Trophoblast cell (in vitro differentiated cells and primary cell): ENCODE measurements around the gene CYP3A5. TPM values are rescaled to one million over a fixed set of nuclear protein-coding genes. Genes with fewer than 3 reads are reported as not detected.
"Not testable (repeated sequence)": the region's sequence is repeated elsewhere in the genome, so short reads cannot be mapped to it uniquely, and the experiment has no call there.

ENCODE experiments used
- DNase-seq, 2 donors: peaks; one replicate each; pipeline ENCODE4 v3.0.0-alpha.2; 2016
- H2AFZ ChIP-seq: 2 replicates; pipeline ENCODE4 v1.6.1; 2013; ENCODE audit warnings: low read length, moderate library complexity, mild to moderate bottlenecking; ENCODE audit not compliant: insufficient read depth, poor library complexity
- H2AK5ac ChIP-seq: 2 replicates; pipeline ENCODE4 v1.6.1; 2013; ENCODE audit warnings: mild to moderate bottlenecking, low read length
- H2BK120ac ChIP-seq: 2 replicates; pipeline ENCODE4 v1.6.1; 2013; ENCODE audit warnings: low read length, mild to moderate bottlenecking, moderate library complexity; ENCODE audit not compliant: insufficient read depth, poor library complexity
- H2BK12ac ChIP-seq: 2 replicates; pipeline ENCODE4 v1.6.1; 2013; ENCODE audit warnings: mild to moderate bottlenecking, low read length, moderate library complexity
- H2BK5ac ChIP-seq: 2 replicates; pipeline ENCODE4 v1.6.1; 2013; ENCODE audit warnings: low read length, low read depth, moderate library complexity, mild to moderate bottlenecking; ENCODE audit not compliant: poor library complexity
- H3K14ac ChIP-seq: 2 replicates; pipeline ENCODE4 v1.6.1; 2013; ENCODE audit warnings: mild to moderate bottlenecking, low read length
- H3K18ac ChIP-seq: 2 replicates; pipeline ENCODE4 v1.6.1; 2013; ENCODE audit warnings: mild to moderate bottlenecking, low read length
- H3K23ac ChIP-seq: 2 replicates; pipeline ENCODE4 v1.6.1; 2013; ENCODE audit warnings: low read length
- H3K27ac ChIP-seq: 2 replicates; pipeline ENCODE4 v1.5.1; 2013; ENCODE audit warnings: low read depth, mild to moderate bottlenecking, inconsistent platforms, low read length, moderate library complexity
- H3K27me3 ChIP-seq: 2 replicates; pipeline ENCODE4 v1.6.1; 2013; ENCODE audit warnings: inconsistent platforms, mild to moderate bottlenecking, low read length, moderate library complexity; ENCODE audit not compliant: insufficient read depth
- H3K36me3 ChIP-seq, 2 experiments: 1 replicate in 1 of 2; 2 replicates in 1 of 2; pipeline ENCODE4 v1.6.1; 2013; ENCODE audit warnings: low read length in 2 of 2, mild to moderate bottlenecking in 2 of 2, moderate library complexity in 1 of 2; ENCODE audit not compliant: insufficient read depth in 2 of 2, control insufficient read depth in 1 of 2
- H3K4ac ChIP-seq: 2 replicates; pipeline ENCODE4 v1.6.1; 2013; ENCODE audit warnings: low read depth, mild to moderate bottlenecking, low read length, moderate library complexity
- H3K4me1 ChIP-seq, 2 experiments: 1 replicate in 1 of 2; 2 replicates in 1 of 2; pipeline ENCODE4 v1.6.1; 2013; ENCODE audit warnings: low read length in 2 of 2, mild to moderate bottlenecking in 2 of 2, moderate library complexity in 1 of 2; ENCODE audit not compliant: insufficient read depth in 2 of 2, control insufficient read depth in 1 of 2
- H3K4me2 ChIP-seq: 2 replicates; pipeline ENCODE4 v1.6.1; 2013; ENCODE audit warnings: inconsistent platforms, mild to moderate bottlenecking, low read length, moderate library complexity
- H3K4me3 ChIP-seq: 2 replicates; pipeline ENCODE4 v1.5.1; 2013; ENCODE audit warnings: mild to moderate bottlenecking, low read depth, low read length, inconsistent platforms
- H3K79me1 ChIP-seq: one replicate; pipeline ENCODE4 v1.6.1; 2013; ENCODE audit warnings: low read length
- H3K79me2 ChIP-seq: 2 replicates; pipeline ENCODE4 v1.6.1; 2013; ENCODE audit warnings: low read length, mild to moderate bottlenecking; ENCODE audit not compliant: control insufficient read depth, insufficient read depth, poor library complexity
- H3K9ac ChIP-seq: 2 replicates; pipeline ENCODE4 v1.6.1; 2013; ENCODE audit warnings: mild to moderate bottlenecking, low read length
- H3K9me3 ChIP-seq: 2 replicates; pipeline ENCODE4 v1.6.1; 2013; ENCODE audit warnings: low read depth, mild to moderate bottlenecking, control low read depth, inconsistent platforms, low read length; ENCODE audit not compliant: insufficient read depth
- H4K12ac ChIP-seq: 2 replicates; pipeline ENCODE4 v1.6.1; 2013; ENCODE audit warnings: low read depth, mild to moderate bottlenecking, low read length, moderate library complexity
- H4K8ac ChIP-seq: 2 replicates; pipeline ENCODE4 v1.6.1; 2013; ENCODE audit warnings: low read depth, mild to moderate bottlenecking, low read length, moderate library complexity
- H4K91ac ChIP-seq: one replicate; pipeline ENCODE4 v1.6.1; 2013; ENCODE audit warnings: low read depth, mild to moderate bottlenecking, low read length, moderate library complexity
- WGBS: extraction: QIAGEN DNeasy Blood & Tissue Kit; methylation state at CpG from one replicate; pipeline ENCODE4 v1.1.7; 2013; ENCODE audit warnings: missing lambda C conversion rate; ENCODE audit not compliant: insufficient read length, insufficient coverage; ENCODE audit errors: extremely low coverage; 5-methylcytosine and 5-hydroxymethylcytosine counted together
- polyA plus RNA-seq: library from polyadenylated mRNA; stranded (reverse); fragments of 200-250 nt; gene quantifications from 2 replicates; pipeline ENCODE4 v1.2.3, GENCODE V29; 2013

CYP3A5 gene
- polyA plus RNA-seq: 0.10 and 0.19 TPM in 2 replicates

- no CpG with 5 or more reads among the region's 10 CpGs for WGBS
- no peak within 1 kb of the TSS for H3K4me3 ChIP-seq
- no peaks in the 10 kb centered on the region for H3K27me3 ChIP-seq
These were observed at the start of gene CYP3A5 for GRCh38 chr7:99679400-99680191. Gene CYP3A5, minus strand, starts transcription at chr7:99679996. Its CDS starts 100 bp downstream, at chr7:99679896.

GRCh38 chr7:99728615-99729014 is 48.8 kb upstream of the CYP3A5 start:
- H2BK5ac ChIP-seq: no peak overlapping the region
- DNase-seq: peak; percentile 62 to 89
- H4K91ac ChIP-seq: peak overlapping the region; percentile 81
- peaks cover 2% of the 10 kb centered on the region for H3K79me2 ChIP-seq
- H2BK120ac ChIP-seq: peak overlapping the region; percentile 94
- peaks cover 17 to 20% of the 10 kb centered on the region in 2 experiments for H3K4me1 ChIP-seq
- no peak overlapping the region for H3K23ac ChIP-seq
- no peaks in the 10 kb centered on the region for H3K9me3 ChIP-seq
- H3K14ac ChIP-seq: no peak overlapping the region
- peak overlapping the region; percentile 23 for H3K4me2 ChIP-seq
- H2AFZ ChIP-seq: no peak overlapping the region
- no peak overlapping the region for H4K8ac ChIP-seq
- no peak overlapping the region for H2AK5ac ChIP-seq
- no peaks in the 10 kb centered on the region for H3K27me3 ChIP-seq
- H3K18ac ChIP-seq: no peak overlapping the region
- peaks cover 25% of the 10 kb centered on the region for H3K79me1 ChIP-seq
- H2BK12ac ChIP-seq: peak overlapping the region; percentile 98
- WGBS: no CpG with 5 or more reads among the region's 2 CpGs
- H3K4ac ChIP-seq: no peak overlapping the region
- H3K27ac ChIP-seq: peak overlapping the region; percentile 93
- no peak overlapping the region for H3K9ac ChIP-seq
- no peak overlapping the region for H3K4me3 ChIP-seq
- H4K12ac ChIP-seq: no peak overlapping the region
- H3K36me3 ChIP-seq: no peaks in the 10 kb centered on the region

More at GRCh38 chr7:99679400-99680191, at the start of gene CYP3A5:
- Histone ChIP-seq H3K4ac (no peak within 1 kb of the TSS), H2AK5ac (no peak within 1 kb of the TSS), H3K79me1 (no peaks in the 10 kb centered on the region), H2AFZ (no peak within 1 kb of the TSS), H3K9ac (no peak within 1 kb of the TSS), H2BK120ac (no peak within 1 kb of the TSS), H3K4me1 (no peaks in the 10 kb centered on the region), H3K9me3 (no peaks in the 10 kb centered on the region), H4K91ac (no peak within 1 kb of the TSS), H4K12ac (no peak within 1 kb of the TSS), H2BK5ac (no peak within 1 kb of the TSS), H3K18ac (no peak within 1 kb of the TSS), H3K14ac (no peak within 1 kb of the TSS), H4K8ac (no peak within 1 kb of the TSS), H2BK12ac (no peak within 1 kb of the TSS), H3K36me3 (no peaks in the 10 kb centered on the region), H3K79me2 (no peaks in the 10 kb centered on the region), H3K4me2 (no peak within 1 kb of the TSS), H3K23ac (no peak within 1 kb of the TSS), H3K27ac (no peak within 1 kb of the TSS)
- no peak for DNase-seq

- not testable (repeated sequence) for H2BK120ac ChIP-seq, H3K4ac ChIP-seq, H3K4me1 ChIP-seq, H2AFZ ChIP-seq, H2AK5ac ChIP-seq, H3K23ac ChIP-seq, H3K18ac ChIP-seq, H3K14ac ChIP-seq, H3K36me3 ChIP-seq, H3K9ac ChIP-seq, H3K4me3 ChIP-seq, H4K91ac ChIP-seq, H4K12ac ChIP-seq, H2BK12ac ChIP-seq, H3K27me3 ChIP-seq, H3K4me2 ChIP-seq, H3K79me2 ChIP-seq, H3K9me3 ChIP-seq, H3K27ac ChIP-seq, DNase-seq
- WGBS: no CpG with 5 or more reads among the region's 6 CpGs
- H4K8ac ChIP-seq: peak overlapping the region; percentile 29
- peak overlapping the region; percentile 23 for H2BK5ac ChIP-seq
- peaks cover 11% of the 10 kb centered on the region for H3K79me1 ChIP-seq
These were observed 43.4 kb upstream of the CYP3A5 start for GRCh38 chr7:99723201-99723600.

- WGBS: no CpG with 5 or more reads among the region's 5 CpGs
- Histone ChIP-seq H3K4me2 (no peak overlapping the region), H3K4ac (no peak overlapping the region), H4K8ac (no peak overlapping the region), H2AK5ac (no peak overlapping the region), H3K9me3 (no peaks in the 10 kb centered on the region), H3K27ac (no peak overlapping the region), H2AFZ (no peak overlapping the region), H3K79me1 (peaks cover 3% of the 10 kb centered on the region), H2BK120ac (no peak overlapping the region), H3K27me3 (no peaks in the 10 kb centered on the region), H3K36me3 (no peaks in the 10 kb centered on the region), H4K12ac (no peak overlapping the region), H3K9ac (no peak overlapping the region), H3K4me3 (no peak overlapping the region), H4K91ac (no peak overlapping the region), H3K18ac (no peak overlapping the region), H3K4me1 (peaks cover 3% of the 10 kb centered on the region in 2 experiments), H2BK5ac (no peak overlapping the region), H3K23ac (no peak overlapping the region), H2BK12ac (no peak overlapping the region), H3K79me2 (peaks cover 2% of the 10 kb centered on the region), H3K14ac (no peak overlapping the region)
- DNase-seq: no peak
These were observed 41.2 kb upstream of the CYP3A5 start for GRCh38 chr7:99720800-99721595.
